Astrocyte of the spinal cord (primary cell): ENCODE data around the gene SLC9A2.

ENCODE experiments used
- DNase-seq: peaks from one replicate; pipeline ENCODE4 v3.0.0; 2011; ENCODE audit warnings: low read depth, low spot score
- H3K4me3 ChIP-seq: 2 replicates; pipeline ENCODE4 v1.5.1; 2011; ENCODE audit warnings: low read depth, mild to moderate bottlenecking, low read length, moderate library complexity
- in situ Hi-C: cut with HindIII; loops from 2 replicates; pipeline ENCODE4 v1.10.0; 2017; ENCODE audit warnings: low sequenced_read_pairs
- TF ChIP-seq, protein P1 (sequence below): IDR thresholded peaks from 2 replicates; pipeline ENCODE4 v1.5.1; 2012; ENCODE audit warnings: low read depth, mild to moderate bottlenecking, low read length, inconsistent platforms

The SLC9A2 gene

GRCh38 chr2:102717308-102718018 lies 98.1 kb downstream of the SLC9A2 start:
- DNase-seq, result peak; percentile 28
- TF ChIP-seq, protein P1, sequence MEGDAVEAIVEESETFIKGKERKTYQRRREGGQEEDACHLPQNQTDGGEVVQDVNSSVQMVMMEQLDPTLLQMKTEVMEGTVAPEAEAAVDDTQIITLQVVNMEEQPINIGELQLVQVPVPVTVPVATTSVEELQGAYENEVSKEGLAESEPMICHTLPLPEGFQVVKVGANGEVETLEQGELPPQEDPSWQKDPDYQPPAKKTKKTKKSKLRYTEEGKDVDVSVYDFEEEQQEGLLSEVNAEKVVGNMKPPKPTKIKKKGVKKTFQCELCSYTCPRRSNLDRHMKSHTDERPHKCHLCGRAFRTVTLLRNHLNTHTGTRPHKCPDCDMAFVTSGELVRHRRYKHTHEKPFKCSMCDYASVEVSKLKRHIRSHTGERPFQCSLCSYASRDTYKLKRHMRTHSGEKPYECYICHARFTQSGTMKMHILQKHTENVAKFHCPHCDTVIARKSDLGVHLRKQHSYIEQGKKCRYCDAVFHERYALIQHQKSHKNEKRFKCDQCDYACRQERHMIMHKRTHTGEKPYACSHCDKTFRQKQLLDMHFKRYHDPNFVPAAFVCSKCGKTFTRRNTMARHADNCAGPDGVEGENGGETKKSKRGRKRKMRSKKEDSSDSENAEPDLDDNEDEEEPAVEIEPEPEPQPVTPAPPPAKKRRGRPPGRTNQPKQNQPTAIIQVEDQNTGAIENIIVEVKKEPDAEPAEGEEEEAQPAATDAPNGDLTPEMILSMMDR, result no peak
- in situ Hi-C loops, result no loop called here
- H3K4me3 ChIP-seq, result no peak overlapping the region

GRCh38 chr2:102718387-102719316 lies 99.3 kb downstream of the SLC9A2 start:
- DNase-seq, result no peak
- in situ Hi-C loops, result no loop called here
- TF ChIP-seq, protein P1, result no peak
- no peak overlapping the region for H3K4me3 ChIP-seq

- H3K4me3 ChIP-seq, result no peak overlapping the region
- no peak for DNase-seq
- in situ Hi-C loops, result no loop called here
- TF ChIP-seq, protein P1, result no peak
These were observed 104.7 kb downstream of the SLC9A2 start for GRCh38 chr2:102724016-102724490.

GRCh38 chr2:102724553-102724952 lies 105.2 kb downstream of the SLC9A2 start:
- TF ChIP-seq, protein P1, result no peak
- no peak overlapping the region for H3K4me3 ChIP-seq
- DNase-seq, result no peak
- in situ Hi-C loops, result no loop called here

DNA sequence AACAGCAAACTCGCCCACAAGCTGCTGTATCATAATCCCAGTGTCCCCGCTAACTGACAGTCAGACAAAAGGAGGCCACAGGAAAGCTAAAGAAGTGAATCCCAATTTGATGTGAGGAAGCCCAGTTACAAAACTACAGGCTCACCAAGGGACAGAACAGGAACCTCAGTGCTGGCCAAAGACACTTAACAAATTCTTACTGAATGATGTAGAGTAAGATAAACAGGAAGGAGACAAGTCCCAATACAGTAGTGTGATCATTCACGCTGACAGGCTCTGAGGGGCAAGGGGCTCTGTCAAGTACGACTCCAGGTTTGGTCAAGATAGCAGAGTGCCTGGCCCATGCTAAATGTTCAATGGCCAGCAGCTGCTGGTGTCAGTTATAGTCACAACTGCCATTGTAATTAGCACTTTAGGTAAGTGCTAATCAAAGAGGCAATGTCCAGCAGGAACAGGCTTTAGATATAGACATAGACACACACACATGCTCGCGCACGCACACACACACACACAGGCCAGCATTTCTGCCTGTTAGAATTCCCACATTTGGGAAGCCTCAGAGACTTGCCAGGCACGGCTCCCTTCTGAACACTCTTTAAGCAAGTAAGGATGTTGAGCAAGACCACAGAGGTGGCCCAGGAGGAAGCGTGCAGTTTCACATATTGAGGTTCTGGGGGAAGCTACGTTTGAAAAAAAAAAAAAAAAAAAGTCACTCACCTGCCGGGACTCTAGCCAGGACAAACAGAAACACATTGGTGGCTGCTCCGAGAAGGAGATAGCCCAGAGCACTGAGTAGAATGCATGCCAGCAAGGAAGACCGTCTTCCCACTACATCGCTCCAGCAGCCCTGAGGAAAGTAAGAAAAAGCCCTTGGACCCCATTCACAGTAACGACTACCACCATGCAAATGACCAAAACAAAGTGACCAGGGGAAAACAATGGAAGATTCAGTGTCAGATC lies 107.1 kb downstream of the SLC9A2 start:
- DNase-seq, result peak; percentile 5
- no peak overlapping the region for H3K4me3 ChIP-seq
- TF ChIP-seq, protein P1, result no peak
- in situ Hi-C loops, result no loop called here
